ENCODE measurements around the gene SLC6A1. TPM values are rescaled to one million over a fixed set of nuclear protein-coding genes. Genes with fewer than 3 reads are reported as not detected.

The SLC6A1 gene
- total RNA-seq, 2 donors from 2014 or later, result 0.18 to 6.2 TPM

DNA sequence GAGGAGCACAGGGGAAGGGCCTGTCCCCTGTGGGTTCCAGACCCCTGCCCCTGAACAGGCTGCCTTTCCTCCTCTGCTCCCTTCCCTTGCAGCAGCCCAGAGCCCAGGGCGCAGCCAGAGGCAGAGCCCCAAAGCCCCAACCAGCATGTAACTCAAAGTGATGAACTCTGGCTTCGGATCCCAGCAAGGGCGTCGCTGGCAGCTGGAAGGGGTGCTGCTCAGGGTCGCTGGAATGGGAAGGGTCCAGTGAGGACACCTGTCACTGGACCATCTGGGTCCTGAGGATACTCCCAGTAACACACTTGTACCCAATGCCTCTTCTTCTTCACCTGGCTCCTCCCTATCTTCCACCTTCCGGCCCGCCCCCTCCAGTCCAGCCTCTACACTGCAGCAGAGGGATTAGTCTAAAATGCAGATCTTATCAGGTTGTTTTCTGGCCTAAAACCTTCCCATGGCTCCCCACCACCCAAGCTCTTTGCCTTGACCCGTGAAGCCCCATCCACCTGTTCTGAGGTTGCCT is 64.0 kb downstream of the SLC6A1 start:
- intact Hi-C loops (cut with DNase I), result no loop called here
- Histone ChIP-seq H3K27me3 (replicated peaks; ENCODE audit: insufficient read depth) (peaks cover 11% of the 10 kb centered on the region), H3K36me3 (no peaks in the 10 kb centered on the region), H3K27ac (no peak overlapping the region), H3K4me3 (no peak overlapping the region), H3K9me3 (no peaks in the 10 kb centered on the region), H3K4me1 (replicated peaks) (no peaks in the 10 kb centered on the region)
- no peak for DNase-seq (ENCODE audit: low spot score)
- 64% methylated on average over 7 of the region's 8 CpGs for WGBS
- TF ChIP-seq POLR2AphosphoS5 (IDR thresholded peaks at IDR 0.05) (no peak), POLR2A (IDR thresholded peaks at IDR 0.05) (no peak)
- TF ChIP-seq, protein P1, sequence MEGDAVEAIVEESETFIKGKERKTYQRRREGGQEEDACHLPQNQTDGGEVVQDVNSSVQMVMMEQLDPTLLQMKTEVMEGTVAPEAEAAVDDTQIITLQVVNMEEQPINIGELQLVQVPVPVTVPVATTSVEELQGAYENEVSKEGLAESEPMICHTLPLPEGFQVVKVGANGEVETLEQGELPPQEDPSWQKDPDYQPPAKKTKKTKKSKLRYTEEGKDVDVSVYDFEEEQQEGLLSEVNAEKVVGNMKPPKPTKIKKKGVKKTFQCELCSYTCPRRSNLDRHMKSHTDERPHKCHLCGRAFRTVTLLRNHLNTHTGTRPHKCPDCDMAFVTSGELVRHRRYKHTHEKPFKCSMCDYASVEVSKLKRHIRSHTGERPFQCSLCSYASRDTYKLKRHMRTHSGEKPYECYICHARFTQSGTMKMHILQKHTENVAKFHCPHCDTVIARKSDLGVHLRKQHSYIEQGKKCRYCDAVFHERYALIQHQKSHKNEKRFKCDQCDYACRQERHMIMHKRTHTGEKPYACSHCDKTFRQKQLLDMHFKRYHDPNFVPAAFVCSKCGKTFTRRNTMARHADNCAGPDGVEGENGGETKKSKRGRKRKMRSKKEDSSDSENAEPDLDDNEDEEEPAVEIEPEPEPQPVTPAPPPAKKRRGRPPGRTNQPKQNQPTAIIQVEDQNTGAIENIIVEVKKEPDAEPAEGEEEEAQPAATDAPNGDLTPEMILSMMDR (IDR thresholded peaks at IDR 0.05), result no peak

DNA sequence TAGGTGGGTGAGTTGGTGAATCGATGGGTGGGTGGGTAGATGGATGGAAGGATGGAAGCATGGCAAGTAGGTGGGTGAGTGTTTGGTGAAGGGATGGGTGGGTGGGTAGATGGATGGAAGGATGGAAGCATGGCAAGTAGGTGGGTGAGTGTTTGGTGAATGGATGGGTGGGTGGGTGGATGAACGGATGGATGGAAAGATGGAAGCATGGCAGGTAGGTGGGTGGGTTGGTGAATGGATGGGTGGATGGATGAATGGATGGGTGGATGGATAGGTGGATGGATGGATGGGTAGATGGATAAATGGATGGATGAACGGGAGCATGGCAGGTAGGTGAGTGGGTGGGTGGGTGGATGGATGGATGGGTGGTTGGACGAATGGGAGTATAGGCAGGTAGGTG is 65.1 kb downstream of the SLC6A1 start:
- no peak for DNase-seq (ENCODE audit: low spot score)
- Histone ChIP-seq H3K36me3 (no peaks in the 10 kb centered on the region), H3K27me3 (replicated peaks; ENCODE audit: insufficient read depth) (peaks cover 11% of the 10 kb centered on the region), H3K4me1 (replicated peaks) (no peaks in the 10 kb centered on the region), H3K9me3 (no peaks in the 10 kb centered on the region), H3K4me3 (no peak overlapping the region), H3K27ac (no peak overlapping the region)
- TF ChIP-seq POLR2A (IDR thresholded peaks at IDR 0.05) (no peak), POLR2AphosphoS5 (IDR thresholded peaks at IDR 0.05) (no peak)
- TF ChIP-seq, protein P1 (IDR thresholded peaks at IDR 0.05), result no peak
- intact Hi-C loops (cut with DNase I), result no loop called here
- WGBS, result 90% methylated on average over 4 of the region's 4 CpGs

DNA sequence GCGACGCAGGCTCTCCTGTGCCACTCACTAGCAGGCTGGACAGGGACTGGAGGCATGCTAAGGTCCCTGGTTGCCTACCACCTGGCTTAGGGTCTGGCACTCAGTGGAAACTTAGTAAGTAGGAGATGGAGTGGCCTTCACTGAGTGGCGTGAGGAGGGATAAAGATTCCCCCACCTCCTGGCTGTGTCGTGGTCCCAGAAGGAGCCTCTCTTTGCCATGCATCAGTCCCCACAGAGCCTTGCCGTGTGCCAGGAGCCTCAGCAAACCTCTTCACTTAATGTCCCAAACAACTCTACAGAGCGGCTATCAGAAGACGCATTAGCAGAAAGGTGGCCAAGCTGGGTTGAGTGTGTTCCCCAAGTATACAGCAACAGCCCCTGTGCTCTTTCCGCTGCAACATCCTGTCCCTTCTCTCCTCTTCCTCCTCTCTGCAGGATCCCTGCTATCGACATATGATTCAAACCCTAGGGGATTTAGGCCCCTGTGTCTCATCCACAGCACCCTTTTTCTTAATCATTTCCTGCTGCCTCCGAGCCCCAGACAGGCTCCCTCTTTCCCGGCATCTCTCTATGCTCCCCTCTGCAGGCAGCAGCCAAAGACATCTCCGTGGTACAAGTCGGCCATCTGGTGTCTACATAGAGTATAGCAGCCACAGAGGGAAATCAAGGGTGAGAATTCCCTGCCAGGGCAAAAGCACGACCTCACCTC is 66.7 kb downstream of the SLC6A1 start:
- Histone ChIP-seq H3K4me1 (replicated peaks) (no peaks in the 10 kb centered on the region), H3K27ac (no peak overlapping the region), H3K9me3 (no peaks in the 10 kb centered on the region), H3K4me3 (no peak overlapping the region), H3K36me3 (no peaks in the 10 kb centered on the region), H3K27me3 (replicated peaks; ENCODE audit: insufficient read depth) (peaks cover 11% of the 10 kb centered on the region)
- TF ChIP-seq POLR2A (IDR thresholded peaks at IDR 0.05), result no peak
- TF ChIP-seq, protein P1 (IDR thresholded peaks at IDR 0.05), result peak; percentile 17 to 86 (median 70)
- intact Hi-C loops (cut with DNase I), result no loop called here
- WGBS, result 36% methylated on average over 14 of the region's 14 CpGs
- peak; percentile 50 for DNase-seq (ENCODE audit: low spot score)

DNA sequence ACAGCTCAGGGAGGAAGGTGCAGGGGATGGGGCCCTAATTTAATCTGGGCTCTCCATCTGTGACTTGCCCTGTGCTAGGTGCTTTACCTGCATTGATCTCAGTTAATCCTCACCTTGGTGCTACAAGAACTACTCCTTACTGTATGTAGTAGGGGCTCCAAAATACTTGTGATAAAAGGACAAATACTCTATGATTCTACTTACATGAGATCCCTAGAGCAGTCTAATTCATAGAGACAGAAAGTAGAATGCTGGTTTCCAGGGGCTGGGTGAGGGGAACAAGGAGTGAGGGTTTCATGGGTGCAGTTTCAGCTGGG is 67.2 kb downstream of the SLC6A1 start:
- TF ChIP-seq POLR2A (IDR thresholded peaks at IDR 0.05), result no peak
- no peak for TF ChIP-seq POLR2AphosphoS5 (IDR thresholded peaks at IDR 0.05)
- TF ChIP-seq, protein P1 (IDR thresholded peaks at IDR 0.05), result no peak
- H3K27ac ChIP-seq, result no peak overlapping the region
- peaks cover 11% of the 10 kb centered on the region for H3K27me3 ChIP-seq (replicated peaks; ENCODE audit: insufficient read depth)
- no peaks in the 10 kb centered on the region for H3K4me1 ChIP-seq (replicated peaks)
- no peak for DNase-seq (ENCODE audit: low spot score)
- no peak overlapping the region for H3K4me3 ChIP-seq
- no peaks in the 10 kb centered on the region for H3K36me3 ChIP-seq
- intact Hi-C loops (cut with DNase I), result loop anchor here (2.0 to 5.0 kb wide), 3 partner anchors 115 to 301 kb away; no protein-coding TSS in a partner anchor
- H3K9me3 ChIP-seq, result no peaks in the 10 kb centered on the region
